K562 (cell line): ENCODE data around the gene MYL6B. TPM values are rescaled to one million over a fixed set of nuclear protein-coding genes. Genes with fewer than 3 reads are reported as not detected.

Source experiments
- ATAC-seq: fragments of 200-7000 bp; cut with Tn5 transposase; 3 replicates; pipeline ENCODE4 v1.9.1; 2020; ENCODE audit warnings: moderate library complexity
- BruUV-seq: library from RNA; stranded (reverse); fragments of 400-500 nt; replicated peaks from 2 replicates; lab custom pipeline; 2021; lab: Mats Ljungman, UMichigan
- CTCF ChIA-PET: fragments of 300-600 bp; formaldehyde crosslinking; extraction: SDS; loops from one replicate; lab custom pipeline; 2021; ENCODE audit warnings: low intra/inter-chr PET ratio; lab: Yijun Ruan, JAX
- POLR2A ChIA-PET: fragments of 300-600, 350-650 bp; sonication (Branson Sonifier 250); formaldehyde crosslinking; extraction: SDS; loops from one replicate; lab custom pipeline; 2021; ENCODE audit warnings: antibody characterized with exemption, inconsistent platforms; lab: Yijun Ruan, JAX
- DNase-seq, 4 experiments: peaks; one replicate each; pipeline versions ENCODE4 v3.0.0 to v3.0.0-alpha.2; 2011 to 2018; ENCODE audit warnings: low spot score in 3 of 4, mixed read lengths in 3 of 4; ENCODE audit errors: extremely low read depth in 1 of 4
- FAIRE-seq: peaks from 2 replicates; lab custom pipeline; 2011; peaks lifted over from hg19 to GRCh38; lab: Jason Lieb, UNC
- H2AFZ ChIP-seq: 2 replicates; pipeline ENCODE4 v1.6.0; 2011; ENCODE audit warnings: low read depth, low read length, control low read depth, inconsistent platforms
- H3K27ac ChIP-seq: fragments of 200-600 bp; 3 replicates; pipeline ENCODE4 v1.8.0; 2011; ENCODE audit warnings: low read depth, mild to moderate bottlenecking, control low read depth, inconsistent platforms, low read length, moderate library complexity, mixed read lengths; ENCODE audit errors: extremely low read depth
- H3K27me3 ChIP-seq, 2 experiments: fragments of 300-600 bp in 1 of 2; 2 replicates in 1 of 2; 3 replicates in 1 of 2; pipeline versions ENCODE4 v1.6.0 to v1.8.0; 2011; ENCODE audit warnings: inconsistent platforms in 2 of 2, low read length in 2 of 2, mild to moderate bottlenecking in 1 of 2, mixed read lengths in 1 of 2, moderate library complexity in 1 of 2; ENCODE audit not compliant: control insufficient read depth in 2 of 2, insufficient read depth in 2 of 2
- H3K36me3 ChIP-seq: fragments of 300-600 bp; 3 replicates; pipeline ENCODE4 v1.8.0; 2011; ENCODE audit warnings: mild to moderate bottlenecking, low read length, inconsistent platforms; ENCODE audit not compliant: control insufficient read depth, insufficient read depth
- H3K4me1 ChIP-seq, 2 experiments: fragments of 200-600 bp in 1 of 2; replicated peaks in 1 of 2; 2 replicates in 1 of 2; 3 replicates in 1 of 2; pipeline versions ENCODE4 v1.5.1 to v1.8.0; 2011; ENCODE audit warnings: inconsistent platforms in 2 of 2, low read length in 2 of 2, mild to moderate bottlenecking in 1 of 2, mixed read lengths in 1 of 2, moderate library complexity in 1 of 2; ENCODE audit not compliant: control insufficient read depth in 2 of 2, insufficient read depth in 2 of 2
- H3K4me2 ChIP-seq: 2 replicates; pipeline ENCODE4 v1.6.1; 2011; ENCODE audit warnings: low read length, control low read depth, inconsistent platforms, mixed read lengths; ENCODE audit not compliant: insufficient read depth
- H3K4me3 ChIP-seq: fragments of 200-600 bp; sonication (generic), shearing (Covaris generic); 2 replicates; pipeline ENCODE4 v1.5.1; 2016; ENCODE audit warnings: control low read depth, inconsistent platforms
- H3K79me2 ChIP-seq: fragments of 200-600 bp; 3 replicates; pipeline ENCODE4 v1.8.0; 2011; ENCODE audit warnings: low read length, inconsistent platforms; ENCODE audit not compliant: control insufficient read depth, insufficient read depth
- H3K9ac ChIP-seq, 2 experiments: 2 replicates each; pipeline versions ENCODE4 v1.6.0 to v1.6.1; 2011; ENCODE audit warnings: low read depth in 2 of 2, low read length in 2 of 2, control low read depth in 1 of 2, inconsistent platforms in 1 of 2, mild to moderate bottlenecking in 1 of 2, mixed read lengths in 1 of 2; ENCODE audit not compliant: insufficient read depth in 1 of 2
- H3K9me1 ChIP-seq: one replicate; pipeline ENCODE4 v1.6.0; 2011; ENCODE audit warnings: inconsistent platforms, mild to moderate bottlenecking, low read length, moderate library complexity; ENCODE audit not compliant: control insufficient read depth, insufficient read depth
- H3K9me3 ChIP-seq: replicated peaks from 2 replicates; pipeline ENCODE4 v1.5.1; 2011; ENCODE audit warnings: low read depth, low read length, inconsistent platforms; ENCODE audit not compliant: control insufficient read depth, insufficient read depth
- H4K20me1 ChIP-seq: replicated peaks from 2 replicates; pipeline ENCODE4 v1.6.1; 2011; ENCODE audit warnings: low read length, inconsistent platforms, mixed read lengths; ENCODE audit not compliant: control insufficient read depth, insufficient read depth
- FOXK1 ChIP-seq: sonication (generic); formaldehyde crosslinking; IDR thresholded peaks from 2 replicates; pipeline ENCODE4 v1.8.0; 2022; ENCODE audit warnings: missing genetic modification reagents, mild to moderate bottlenecking, borderline replicate concordance
- POLR2G ChIP-seq: fragments of 200-400 bp; formaldehyde crosslinking; IDR thresholded peaks from 2 replicates; pipeline ENCODE4 v1.6.1; 2017; ENCODE audit warnings: low read depth, mild to moderate bottlenecking, antibody characterized with exemption, low read length, moderate library complexity
- RBFOX2 ChIP-seq: fragments of 200-400 bp; formaldehyde crosslinking; IDR thresholded peaks from 2 replicates; pipeline ENCODE4 v1.6.1; 2017; ENCODE audit warnings: low read depth, mild to moderate bottlenecking, low read length, moderate library complexity
- TCF3 ChIP-seq: sonication (generic); formaldehyde crosslinking; IDR thresholded peaks from 2 replicates; pipeline ENCODE4 v1.4.0; 2020; ENCODE audit warnings: mild to moderate bottlenecking, missing genetic modification reagents
- ZNF347 ChIP-seq: fragments of 450-650 bp; formaldehyde crosslinking; IDR thresholded peaks from 2 replicates; pipeline ENCODE4 v1.4.0; 2020; ENCODE audit warnings: low read depth, mild to moderate bottlenecking, moderate library complexity
- WGBS: fragments of 100-300 bp; shearing (Covaris generic); methylation state at CpG from one replicate; pipeline ENCODE4 v1.1.6; 2016; ENCODE audit warnings: low coverage, mixed read lengths; ENCODE audit not compliant: insufficient coverage; ENCODE audit errors: missing lambda C conversion rate; 5-methylcytosine and 5-hydroxymethylcytosine counted together
- in situ Hi-C: fragments of 300-500 bp; cut with MboI; formaldehyde crosslinking; loops from 4 replicates; pipeline ENCODE4 v1.15.0; 2018; ENCODE audit warnings: inconsistent platforms, mixed read lengths
- intact Hi-C: fragments of 100-400 bp; cut with micrococcal nuclease; formaldehyde crosslinking; loops from 2 replicates; pipeline ENCODE4 v1.14.2; 2022
- polyA plus RNA-seq, 8 experiments: library from polyadenylated mRNA; depleted of rRNA in 4 of 8; stranded (reverse) in 5 of 8; unstranded in 3 of 8; fragments of >200 nt; fragmentation: Nextera tagmentation in 2 of 8; fragmentation: Illumina TruSeq in 1 of 8; extraction: Ambion mirVana in 2 of 8; extraction: Trizol in 1 of 8; gene quantifications; 2 replicates each; pipeline versions ENCODE4 v1.2.1 to v1.2.3, GENCODE V29; 2011 to 2014; ENCODE audit warnings: inconsistent platforms in 1 of 8, missing spikeins in 1 of 8
- total RNA-seq, 7 experiments: library from RNA; depleted of rRNA in 6 of 7; stranded (reverse); fragments of >200 nt in 6 of 7; fragmentation: Illumina TruSeq in 2 of 7; extraction: Trizol in 2 of 7; gene quantifications; 2 replicates each; pipeline versions ENCODE4 v1.2.1 to v1.2.3, GENCODE V29; 2011 to 2021; ENCODE audit warnings: low replicate concordance in 1 of 7

The MYL6B gene
- total and polyA plus RNA-seq, 9 of the 15 experiments (the other 6 are each of a cell fraction or from before 2014, with no cell fraction given) = 42.8 to 77.3 (median 68.6) TPM

- Histone ChIP-seq H3K79me2 (peaks cover 26% of the 10 kb centered on the region), H3K9me3 (no peaks in the 10 kb centered on the region), H3K27ac (no peak overlapping the region), H4K20me1 (no peaks in the 10 kb centered on the region), H3K4me3 (no peak overlapping the region), H3K9ac (peak overlapping the region in 1 of 2 experiments; percentile 46; a peak in 2 of 4 replicates)
- no TSS peak for BruUV-seq
- in situ Hi-C loops = loop anchor here (10.0 kb wide), 1 partner anchor 343 kb away; the partner anchor contains the start of gene SPRYD4
- no peak for DNase-seq
- ATAC-seq = no peak
- ChIA-PET CTCF (interaction anchor here (1.1 kb wide), 1 partner anchor 343 kb away, joined by 3 read pairs; no protein-coding TSS in a partner anchor), POLR2A (interaction anchor here (4.6 to 5.3 kb wide), 2 partner anchors 40 to 68 kb away, joined by 51 to 54 read pairs; partner anchors contain the start of genes MYL6 and SMARCC2)
- WGBS = 92% methylated on average over 11 of the region's 11 CpGs
- FAIRE-seq = no peak
- intact Hi-C loops = no loop called here
- TF ChIP-seq POLR2G (peak; percentile 38; the same call in 1 of the 2 replicates), RBFOX2 (no peak), FOXK1 (CRISPR knock-in tag) (no peak), ZNF347 (no peak), TCF3 (CRISPR knock-in tag) (no peak)
- TF ChIP-seq, all 486 proteins: peak for 1
- Histone ChIP-seq H3K4me1 (peaks cover 25 to 44% of the 10 kb centered on the region in 2 experiments), H3K4me2 (no peak overlapping the region), H2AFZ (no peak overlapping the region), H3K36me3 (peaks cover 27% of the 10 kb centered on the region), H3K27me3 (no peaks in the 10 kb centered on the region), H3K9me1 (no peaks in the 10 kb centered on the region)
These were observed 31.1 kb upstream of the MYL6B start for GRCh38 chr12:56121204-56121870.
